A673 (cell line): ENCODE data around the gene SHCBP1. TPM values are rescaled to one million over a fixed set of nuclear protein-coding genes. Genes with fewer than 3 reads are reported as not detected.

Source experiments
- BruUV-seq: library from RNA; stranded (reverse); fragments of 400-500 nt; replicated peaks from 2 replicates; lab custom pipeline; 2021; lab: Mats Ljungman, UMichigan
- CTCF ChIA-PET: fragments of 300-600 bp; sonication (Branson Sonifier 250); formaldehyde crosslinking; loops from one replicate; lab custom pipeline; 2022; ENCODE audit warnings: antibody characterized with exemption; lab: Charles Lee
- POLR2A ChIA-PET: fragments of 300-600 bp; sonication (Branson Sonifier 250); formaldehyde crosslinking; loops from one replicate; lab custom pipeline; 2022; ENCODE audit warnings: antibody characterized with exemption; ENCODE audit not compliant: low non-redundant PET; lab: Charles Lee
- DNase-seq: peaks from one replicate; pipeline ENCODE4 v3.0.0-alpha.2; 2015; ENCODE audit warnings: low spot score
- H3K27ac ChIP-seq: fragments of 200-600 bp; sonication (generic); 2 replicates; pipeline ENCODE4 v1.5.1; 2016; ENCODE audit warnings: mixed run types, low read depth, mild to moderate bottlenecking, mixed read lengths, antibody characterized with exemption, low read length; ENCODE audit not compliant: poor library complexity, severe bottlenecking
- H3K27me3 ChIP-seq: fragments of 200-600 bp; sonication (generic); replicated peaks from 2 replicates; pipeline ENCODE4 v1.6.1; 2017; ENCODE audit warnings: mixed run types, low read depth, mild to moderate bottlenecking, mixed read lengths, antibody characterized with exemption, low read length; ENCODE audit not compliant: insufficient read depth, poor library complexity
- H3K36me3 ChIP-seq: fragments of 200-600 bp; sonication (generic); 2 replicates; pipeline ENCODE4 v1.6.1; 2016; ENCODE audit warnings: mixed run types, mild to moderate bottlenecking, mixed read lengths, antibody characterized with exemption, low read length; ENCODE audit not compliant: insufficient read depth, poor library complexity, severe bottlenecking
- H3K4me1 ChIP-seq: fragments of 200-600 bp; sonication (generic); 2 replicates; pipeline ENCODE4 v1.6.1; 2017; ENCODE audit warnings: mixed run types, mild to moderate bottlenecking, mixed read lengths, antibody characterized with exemption, low read length; ENCODE audit not compliant: insufficient read depth, poor library complexity, severe bottlenecking
- H3K4me3 ChIP-seq: fragments of 200-600 bp; sonication (generic); 2 replicates; pipeline ENCODE4 v1.5.1; 2016; ENCODE audit warnings: low read depth, mixed run types, mild to moderate bottlenecking, mixed read lengths, low read length; ENCODE audit not compliant: poor library complexity, severe bottlenecking
- H3K9me3 ChIP-seq: fragments of 200-600 bp; sonication (generic); 2 replicates; pipeline ENCODE4 v1.6.1; 2016; ENCODE audit warnings: mixed run types, low read depth, mild to moderate bottlenecking, mixed read lengths, antibody characterized with exemption, low read length; ENCODE audit not compliant: poor library complexity, severe bottlenecking
- CTCF ChIP-seq: fragments of 300-800, 200-600 bp; sonication (generic); conservative IDR thresholded peaks from 2 replicates; pipeline ENCODE4 v1.5.1; 2017; ENCODE audit warnings: low read depth, mild to moderate bottlenecking, antibody characterized with exemption, low read length, moderate library complexity, mixed read lengths
- EZH2 ChIP-seq: fragments of 200-600 bp; sonication (generic); IDR thresholded peaks from 2 replicates; pipeline ENCODE4 v1.6.1; 2017; ENCODE audit warnings: borderline replicate concordance, low read depth, mild to moderate bottlenecking, mixed read lengths, antibody characterized with exemption, low read length; ENCODE audit not compliant: poor library complexity, severe bottlenecking
- intact Hi-C: fragments of 100-400 bp; cut with micrococcal nuclease; formaldehyde crosslinking; loops from one replicate; pipeline ENCODE4 v1.10.0; 2022; ENCODE audit not compliant: unreplicated experiment
- total RNA-seq: library from RNA; stranded (reverse); gene quantifications from 2 replicates; pipeline ENCODE4 v1.2.3, GENCODE V29; 2021

Gene SHCBP1
- total RNA-seq, 1 experiment from 2014 or later = 46.5 TPM

DNA sequence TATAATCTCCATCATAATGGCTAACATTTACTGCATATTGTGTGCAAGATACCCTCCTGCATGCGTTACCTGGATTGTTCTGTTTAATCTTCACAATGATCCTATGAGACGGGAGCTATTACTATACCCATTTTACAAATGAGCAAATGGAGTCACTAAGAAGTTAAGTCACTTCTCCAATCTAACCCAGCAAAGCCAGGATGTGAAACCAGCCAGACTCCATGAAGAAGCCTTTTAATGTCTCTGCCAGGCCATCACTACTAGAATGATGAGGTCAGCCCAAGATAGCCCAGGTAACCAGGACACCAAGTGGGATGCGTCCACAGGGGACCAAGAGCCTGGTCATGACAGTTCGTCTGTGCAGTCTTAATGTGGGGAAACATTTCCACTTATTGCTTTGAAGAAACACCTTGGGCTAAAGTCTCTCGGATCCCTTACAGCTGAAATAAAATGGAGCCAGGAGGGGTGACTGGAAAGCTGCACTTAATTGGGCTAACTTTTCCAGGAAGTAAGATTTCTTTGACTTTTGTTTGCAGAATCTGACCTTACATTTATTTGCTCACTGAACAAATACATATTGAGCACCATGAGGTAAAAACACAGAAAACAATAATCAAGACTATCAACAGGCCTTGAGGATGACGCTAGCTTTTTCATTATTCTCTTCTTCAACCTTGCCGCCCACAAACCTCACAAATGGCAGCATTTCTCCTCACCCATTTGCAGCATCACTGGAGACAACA lies 926 bp upstream of the SHCBP1 start:
- no peak for DNase-seq
- H3K9me3 ChIP-seq = no peaks in the 10 kb centered on the region
- no peak for TF ChIP-seq CTCF
- no peak for TF ChIP-seq EZH2
- peak overlapping the region; percentile 69 for H3K4me3 ChIP-seq
- ChIA-PET CTCF (no interaction called here), POLR2A (no interaction called here)
- no peaks in the 10 kb centered on the region for H3K27me3 ChIP-seq
- no peak overlapping the region for H3K27ac ChIP-seq
- intact Hi-C loops = no loop called here
- no peaks in the 10 kb centered on the region for H3K4me1 ChIP-seq
- peaks cover 11% of the 10 kb centered on the region for H3K36me3 ChIP-seq
- BruUV-seq = no TSS peak

- POLR2A ChIA-PET = no interaction called here
- intact Hi-C loops = no loop called here
- BruUV-seq = TSS peak; percentile 56
- Histone ChIP-seq H3K27me3 (no peaks in the 10 kb centered on the region), H3K4me3 (peak overlapping the region; percentile 69), H3K36me3 (peaks cover 26% of the 10 kb centered on the region), H3K9me3 (no peaks in the 10 kb centered on the region), H3K4me1 (no peaks in the 10 kb centered on the region), H3K27ac (peak overlapping the region; percentile 70)
- no peak for DNase-seq
- CTCF ChIA-PET = no interaction called here
- TF ChIP-seq EZH2 (no peak), CTCF (no peak)
These were observed 743 bp downstream of the SHCBP1 start for GRCh38 chr16:46620266-46621005.

GRCh38 chr16:46618516-46618915 lies 2.7 kb downstream of the SHCBP1 start:
- ChIA-PET CTCF (no interaction called here), POLR2A (no interaction called here)
- Histone ChIP-seq H3K9me3 (no peaks in the 10 kb centered on the region), H3K27ac (no peak overlapping the region), H3K4me3 (no peak overlapping the region), H3K27me3 (no peaks in the 10 kb centered on the region), H3K36me3 (peaks cover 45% of the 10 kb centered on the region), H3K4me1 (no peaks in the 10 kb centered on the region)
- BruUV-seq = no TSS peak
- intact Hi-C loops = no loop called here
- TF ChIP-seq EZH2 = no peak
- no peak for TF ChIP-seq CTCF
- no peak for DNase-seq
